Suprapubic skin (tissue), 4 donors: ENCODE measurements around the gene MED20. TPM values are rescaled to one million over a fixed set of nuclear protein-coding genes. Genes with fewer than 3 reads are reported as not detected.

Source experiments
- DNase-seq, 2 donors: peaks; one replicate each; pipeline ENCODE4 v3.0.0-alpha.2; 2019; ENCODE audit warnings: low spot score in 2 of 2
- H3K27ac ChIP-seq: fragments of 200-600 bp; sonication (generic); one replicate; pipeline ENCODE4 v1.5.1; 2019
- H3K27me3 ChIP-seq: fragments of 200-600 bp; sonication (generic); one replicate; pipeline ENCODE4 v1.5.1; 2019
- H3K36me3 ChIP-seq: fragments of 200-600 bp; sonication (generic); one replicate; pipeline ENCODE4 v1.5.1; 2019
- H3K4me1 ChIP-seq: fragments of 200-600 bp; sonication (generic); one replicate; pipeline ENCODE4 v1.5.1; 2019
- H3K4me3 ChIP-seq: fragments of 200-600 bp; sonication (generic); one replicate; pipeline ENCODE4 v1.5.1; 2019; ENCODE audit warnings: mild to moderate bottlenecking
- H3K9me3 ChIP-seq: fragments of 200-600 bp; sonication (generic); one replicate; pipeline ENCODE4 v1.5.1; 2019
- EP300 ChIP-seq: sonication (generic); formaldehyde crosslinking; IDR thresholded peaks from one replicate; pipeline ENCODE4 v1.6.1; 2017; ENCODE audit warnings: antibody characterized with exemption
- POLR2A ChIP-seq, 2 donors: fragments of 450-650 bp; IDR thresholded peaks; one replicate each; pipeline ENCODE4 v1.6.1; 2017; ENCODE audit warnings: antibody characterized with exemption in 2 of 2, mild to moderate bottlenecking in 2 of 2, moderate library complexity in 2 of 2
- POLR2AphosphoS5 ChIP-seq, 3 donors: sonication (generic); formaldehyde crosslinking; IDR thresholded peaks; one replicate each; pipeline ENCODE4 v1.6.1; 2017; ENCODE audit warnings: antibody characterized with exemption in 3 of 3
- WGBS: methylation state at CpG from one replicate; pipeline ENCODE4 v1.1.5; 2018; 5-methylcytosine and 5-hydroxymethylcytosine counted together
- total RNA-seq, 4 donors: library from RNA; depleted of rRNA; stranded (reverse); fragments of >200 nt; gene quantifications; one replicate each; pipeline ENCODE4 v1.1.0, GENCODE V29; 2016
- TF ChIP-seq, protein P1 (sequence below), 2 donors: fragments of 200-600 bp in 1 of 2; fragments of 450-650 bp in 1 of 2; sonication (generic) in 1 of 2; IDR thresholded peaks; one replicate each; pipeline ENCODE4 v1.5.1; 2016 to 2019; ENCODE audit warnings: antibody characterized with exemption in 2 of 2, mild to moderate bottlenecking in 1 of 2, moderate library complexity in 1 of 2

The MED20 gene
- total RNA-seq, 4 donors from 2014 or later = 15.2 to 18.7 (median 17.3) TPM

DNA sequence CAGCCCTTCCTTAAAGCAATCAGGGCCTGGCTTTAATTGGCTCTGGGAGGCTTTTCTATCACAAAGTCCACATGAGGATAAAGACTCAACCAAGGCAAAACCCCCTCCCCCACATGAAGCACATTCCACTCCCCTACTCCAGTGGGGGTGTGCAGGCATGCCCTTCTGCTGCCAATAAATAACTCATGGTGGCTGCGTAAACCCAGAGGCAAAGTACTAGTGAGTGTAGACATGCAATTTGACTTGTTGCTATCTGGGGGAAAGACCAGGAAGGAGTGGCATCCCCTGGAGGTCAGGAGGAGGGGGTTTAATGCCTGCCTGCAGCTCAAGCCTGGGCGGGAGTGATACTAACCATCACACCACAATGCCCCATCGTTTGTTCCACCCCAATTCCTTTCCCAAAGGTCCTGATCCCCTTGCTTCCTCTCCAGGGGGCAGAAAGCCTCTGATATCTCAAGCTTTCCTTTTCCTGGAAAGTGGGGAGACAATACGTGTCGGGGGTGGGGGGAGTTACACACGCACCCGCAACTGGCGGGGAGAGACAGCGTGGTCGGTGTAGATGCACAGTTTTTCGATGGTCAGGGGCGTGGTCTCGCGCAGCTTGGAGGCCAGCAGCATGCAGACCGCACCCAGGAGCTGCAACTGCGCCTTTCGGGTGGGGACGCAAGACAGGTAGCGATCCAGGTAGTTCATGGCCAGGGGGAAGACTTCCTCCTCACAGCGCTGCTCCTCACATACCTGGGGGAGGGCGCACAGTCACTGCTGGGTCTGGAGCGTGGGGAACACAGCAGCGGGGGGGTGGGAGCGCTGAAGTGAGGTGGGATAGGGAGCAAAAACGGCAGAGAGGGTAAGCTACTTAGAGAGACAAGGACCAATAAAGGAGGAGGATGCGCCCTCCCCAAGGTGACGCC, 19.2 kb upstream of the MED20 start:
- Histone ChIP-seq H3K4me1 (peaks cover 61% of the 10 kb centered on the region), H3K27ac (peak overlapping the region; percentile 62), H3K36me3 (peaks cover 9% of the 10 kb centered on the region), H3K9me3 (no peaks in the 10 kb centered on the region), H3K27me3 (no peaks in the 10 kb centered on the region), H3K4me3 (peak overlapping the region; percentile 79)
- peak in 1 of 2 donors; percentile 64 for DNase-seq
- TF ChIP-seq POLR2AphosphoS5 (IDR thresholded peaks at IDR 0.05) (no peak), POLR2A (IDR thresholded peaks at IDR 0.05) (no peak), EP300 (no peak)
- TF ChIP-seq, protein P1, sequence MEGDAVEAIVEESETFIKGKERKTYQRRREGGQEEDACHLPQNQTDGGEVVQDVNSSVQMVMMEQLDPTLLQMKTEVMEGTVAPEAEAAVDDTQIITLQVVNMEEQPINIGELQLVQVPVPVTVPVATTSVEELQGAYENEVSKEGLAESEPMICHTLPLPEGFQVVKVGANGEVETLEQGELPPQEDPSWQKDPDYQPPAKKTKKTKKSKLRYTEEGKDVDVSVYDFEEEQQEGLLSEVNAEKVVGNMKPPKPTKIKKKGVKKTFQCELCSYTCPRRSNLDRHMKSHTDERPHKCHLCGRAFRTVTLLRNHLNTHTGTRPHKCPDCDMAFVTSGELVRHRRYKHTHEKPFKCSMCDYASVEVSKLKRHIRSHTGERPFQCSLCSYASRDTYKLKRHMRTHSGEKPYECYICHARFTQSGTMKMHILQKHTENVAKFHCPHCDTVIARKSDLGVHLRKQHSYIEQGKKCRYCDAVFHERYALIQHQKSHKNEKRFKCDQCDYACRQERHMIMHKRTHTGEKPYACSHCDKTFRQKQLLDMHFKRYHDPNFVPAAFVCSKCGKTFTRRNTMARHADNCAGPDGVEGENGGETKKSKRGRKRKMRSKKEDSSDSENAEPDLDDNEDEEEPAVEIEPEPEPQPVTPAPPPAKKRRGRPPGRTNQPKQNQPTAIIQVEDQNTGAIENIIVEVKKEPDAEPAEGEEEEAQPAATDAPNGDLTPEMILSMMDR (IDR thresholded peaks at IDR 0.05) = no peak
- 14% methylated on average over 18 of the region's 27 CpGs for WGBS

DNA sequence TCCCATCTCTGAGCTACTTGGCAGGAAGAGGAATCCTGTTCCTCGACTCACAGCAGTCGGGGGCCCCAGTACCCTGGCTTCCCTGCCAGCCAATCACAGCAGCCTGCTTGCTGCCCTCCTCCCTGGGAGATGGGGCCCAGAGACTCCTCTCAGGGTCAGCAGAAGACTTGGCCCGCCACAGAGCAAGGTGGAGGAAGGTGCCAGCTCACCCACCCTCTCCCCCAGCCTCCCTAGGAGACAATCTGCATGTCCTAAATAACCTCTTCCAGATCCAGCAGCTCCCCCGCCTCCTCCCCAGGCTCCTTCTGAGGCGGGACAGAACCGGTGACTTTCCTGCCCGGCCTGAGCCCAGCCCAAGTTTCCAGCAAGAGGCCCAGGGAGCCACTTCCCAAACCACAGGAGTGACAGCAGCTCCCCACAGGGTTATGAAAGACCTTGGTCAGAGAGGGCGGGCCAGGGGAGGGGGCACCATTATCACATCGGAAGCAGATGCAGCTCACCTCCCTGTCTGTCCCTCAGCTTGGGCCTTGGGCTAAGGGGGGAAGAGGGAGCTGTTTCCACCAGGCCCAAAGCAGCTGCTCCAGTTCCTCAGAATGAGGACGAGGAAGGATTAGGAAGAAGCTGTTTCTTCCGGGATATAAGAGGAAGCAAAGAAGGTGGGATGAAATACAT, 18.4 kb upstream of the MED20 start:
- Histone ChIP-seq H3K4me1 (peaks cover 61% of the 10 kb centered on the region), H3K27me3 (no peaks in the 10 kb centered on the region), H3K4me3 (no peak overlapping the region), H3K27ac (peak overlapping the region; percentile 20), H3K9me3 (no peaks in the 10 kb centered on the region), H3K36me3 (peaks cover 17% of the 10 kb centered on the region)
- TF ChIP-seq POLR2AphosphoS5 (IDR thresholded peaks at IDR 0.05) (no peak), EP300 (no peak), POLR2A (IDR thresholded peaks at IDR 0.05) (no peak)
- TF ChIP-seq, protein P1 (IDR thresholded peaks at IDR 0.05) = no peak
- 18% methylated on average over 6 of the region's 11 CpGs for WGBS
- DNase-seq = peak in 1 of 2 donors; percentile 63

GRCh38 chr6:41938590-41939175, 17.7 kb upstream of the MED20 start:
- TF ChIP-seq POLR2AphosphoS5 (IDR thresholded peaks at IDR 0.05) = no peak
- TF ChIP-seq EP300 = no peak
- H3K36me3 ChIP-seq = peaks cover 23% of the 10 kb centered on the region
- H3K4me3 ChIP-seq = no peak overlapping the region
- WGBS = 71% methylated on average over 4 of the region's 5 CpGs
- H3K9me3 ChIP-seq = no peaks in the 10 kb centered on the region
- H3K4me1 ChIP-seq = peaks cover 61% of the 10 kb centered on the region
- no peaks in the 10 kb centered on the region for H3K27me3 ChIP-seq
- no peak for DNase-seq
- H3K27ac ChIP-seq = peak overlapping the region; percentile 20

- Histone ChIP-seq H3K36me3 (peaks cover 30% of the 10 kb centered on the region), H3K4me1 (peaks cover 61% of the 10 kb centered on the region), H3K9me3 (no peaks in the 10 kb centered on the region), H3K4me3 (no peak overlapping the region), H3K27me3 (no peaks in the 10 kb centered on the region), H3K27ac (no peak overlapping the region)
- WGBS = 62% methylated on average over 3 of the region's 4 CpGs
- DNase-seq = no peak
- TF ChIP-seq, protein P1 (IDR thresholded peaks at IDR 0.05) = no peak
- no peak for TF ChIP-seq EP300
- no peak for TF ChIP-seq POLR2AphosphoS5 (IDR thresholded peaks at IDR 0.05)
- no peak for TF ChIP-seq POLR2A (IDR thresholded peaks at IDR 0.05)
Observed at GRCh38 chr6:41937861-41938574, 17.1 kb upstream of the MED20 start.

DNA sequence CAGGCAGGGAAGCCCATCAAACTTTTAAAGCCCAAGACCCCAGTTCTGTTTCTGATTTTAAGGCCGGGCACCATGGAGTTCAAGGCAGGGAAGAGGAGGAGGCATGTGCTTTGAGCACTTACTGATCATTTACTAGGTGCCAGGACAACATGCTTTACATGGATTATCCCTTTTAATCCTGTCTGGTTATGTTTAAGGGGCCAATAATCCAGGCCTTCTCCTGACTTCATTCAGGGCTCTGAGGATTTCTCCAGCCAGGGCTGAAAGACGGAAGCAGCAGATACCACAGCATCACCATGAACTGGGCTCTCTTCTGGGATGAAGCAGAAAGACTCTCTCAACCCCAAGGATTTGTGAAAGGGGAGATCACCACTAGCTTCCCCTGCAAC, 16.5 kb upstream of the MED20 start:
- peaks cover 35% of the 10 kb centered on the region for H3K36me3 ChIP-seq
- H3K27me3 ChIP-seq = no peaks in the 10 kb centered on the region
- DNase-seq = no peak
- H3K27ac ChIP-seq = no peak overlapping the region
- TF ChIP-seq, protein P1 (IDR thresholded peaks at IDR 0.05) = no peak
- no peak for TF ChIP-seq POLR2A (IDR thresholded peaks at IDR 0.05)
- no peak for TF ChIP-seq EP300
- TF ChIP-seq POLR2AphosphoS5 (IDR thresholded peaks at IDR 0.05) = no peak
- 44% methylated on average over 1 of the region's 2 CpGs for WGBS
- H3K9me3 ChIP-seq = no peaks in the 10 kb centered on the region
- no peak overlapping the region for H3K4me3 ChIP-seq
- peaks cover 59% of the 10 kb centered on the region for H3K4me1 ChIP-seq
